ENCODE results near the gene ACSBG1. TPM values are rescaled to one million over a fixed set of nuclear protein-coding genes. Genes with fewer than 3 reads are reported as not detected.

Gene ACSBG1
- total RNA-seq, 1 donor from 2014 or later: 1.2 TPM

DNA sequence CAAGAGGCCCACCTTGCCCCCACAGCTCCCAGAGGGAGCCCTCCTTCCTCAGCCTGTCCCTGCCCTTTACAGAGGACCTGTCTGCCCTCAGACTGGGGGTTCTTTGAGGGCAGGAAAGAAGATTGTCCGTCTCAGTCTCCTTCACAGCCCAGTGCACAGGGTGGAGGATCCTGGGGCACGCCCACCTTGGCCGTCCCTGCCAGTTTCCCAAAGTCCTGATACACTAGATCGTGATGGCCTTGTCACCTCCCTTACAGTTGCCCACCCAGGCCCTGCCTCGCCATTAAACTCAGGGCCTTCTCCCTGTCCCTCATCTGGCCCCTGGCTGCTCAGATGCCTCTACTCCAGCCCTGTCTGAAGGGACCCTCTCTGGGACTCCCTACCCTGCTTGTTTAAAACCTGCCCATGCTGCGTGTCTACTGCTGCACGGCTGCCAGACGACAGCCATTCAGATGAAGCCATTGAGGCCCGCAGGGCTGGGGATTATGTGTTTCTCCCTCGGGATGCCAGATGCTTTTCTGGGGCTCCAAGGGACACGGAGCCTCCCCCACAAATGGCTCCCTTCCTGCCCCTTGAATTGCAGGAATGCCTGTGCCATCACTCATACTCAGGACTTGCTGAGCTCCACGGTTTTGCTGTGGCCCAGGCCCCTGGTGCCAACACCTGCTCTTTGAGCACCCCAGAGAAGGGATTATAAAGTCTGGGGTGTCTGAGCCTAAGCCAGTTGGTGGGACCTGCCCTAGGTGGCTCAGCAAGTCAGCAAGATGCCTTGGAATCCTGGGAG, 27.8 kb downstream of the ACSBG1 start:
- Mint-ChIP-seq H3K27me3 (ENCODE audit: low read depth) (peaks cover 3% of the 10 kb centered on the region), H3K27ac (peak overlapping the region; percentile 50)

DNA sequence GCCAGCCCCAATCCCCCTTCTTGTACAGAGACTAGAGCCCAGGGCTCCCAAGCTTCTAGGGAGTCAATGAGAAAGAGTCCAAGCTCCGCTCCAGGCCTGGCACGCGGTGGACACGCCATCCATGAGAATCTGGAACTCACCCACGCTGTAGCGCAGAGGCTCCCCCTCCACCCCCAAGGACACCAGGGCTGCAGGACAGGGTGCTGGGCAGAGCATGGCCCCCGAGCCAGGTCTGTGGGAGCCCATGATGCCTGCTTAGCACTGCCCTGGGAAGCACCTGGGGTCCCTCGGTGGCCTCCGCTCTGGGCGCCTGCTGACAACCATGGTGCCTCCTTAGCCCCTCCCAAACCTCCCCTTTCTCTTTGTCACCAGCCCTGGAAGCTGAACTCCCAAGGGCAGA, 28.5 kb downstream of the ACSBG1 start:
- Mint-ChIP-seq H3K36me3 (no peaks in the 10 kb centered on the region), H3K27me3 (ENCODE audit: low read depth) (peaks cover 4% of the 10 kb centered on the region), H3K27ac (no peak overlapping the region), H3K4me1 (peaks cover 28% of the 10 kb centered on the region), H3K4me3 (no peak overlapping the region), H3K9me3 (no peaks in the 10 kb centered on the region)
- DNase-seq (ENCODE audit: low spot score in 2 of 2, unreplicated experiment in 2 of 2): no peak
- TF ChIP-seq, protein P1, sequence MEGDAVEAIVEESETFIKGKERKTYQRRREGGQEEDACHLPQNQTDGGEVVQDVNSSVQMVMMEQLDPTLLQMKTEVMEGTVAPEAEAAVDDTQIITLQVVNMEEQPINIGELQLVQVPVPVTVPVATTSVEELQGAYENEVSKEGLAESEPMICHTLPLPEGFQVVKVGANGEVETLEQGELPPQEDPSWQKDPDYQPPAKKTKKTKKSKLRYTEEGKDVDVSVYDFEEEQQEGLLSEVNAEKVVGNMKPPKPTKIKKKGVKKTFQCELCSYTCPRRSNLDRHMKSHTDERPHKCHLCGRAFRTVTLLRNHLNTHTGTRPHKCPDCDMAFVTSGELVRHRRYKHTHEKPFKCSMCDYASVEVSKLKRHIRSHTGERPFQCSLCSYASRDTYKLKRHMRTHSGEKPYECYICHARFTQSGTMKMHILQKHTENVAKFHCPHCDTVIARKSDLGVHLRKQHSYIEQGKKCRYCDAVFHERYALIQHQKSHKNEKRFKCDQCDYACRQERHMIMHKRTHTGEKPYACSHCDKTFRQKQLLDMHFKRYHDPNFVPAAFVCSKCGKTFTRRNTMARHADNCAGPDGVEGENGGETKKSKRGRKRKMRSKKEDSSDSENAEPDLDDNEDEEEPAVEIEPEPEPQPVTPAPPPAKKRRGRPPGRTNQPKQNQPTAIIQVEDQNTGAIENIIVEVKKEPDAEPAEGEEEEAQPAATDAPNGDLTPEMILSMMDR (IDR thresholded peaks at IDR 0.05; ENCODE audit: unreplicated experiment): no peak

More for the DNA sequence above, 27.8 kb downstream of the ACSBG1 start:
- peaks cover 28% of the 10 kb centered on the region for H3K4me1 Mint-ChIP-seq
- no peak for DNase-seq (ENCODE audit: low spot score in 2 of 2, unreplicated experiment in 2 of 2)
- TF ChIP-seq, protein P1 (IDR thresholded peaks at IDR 0.05; ENCODE audit: unreplicated experiment): no peak
- no peaks in the 10 kb centered on the region for H3K9me3 Mint-ChIP-seq
- H3K4me3 Mint-ChIP-seq: no peak overlapping the region
- no peaks in the 10 kb centered on the region for H3K36me3 Mint-ChIP-seq

DNA sequence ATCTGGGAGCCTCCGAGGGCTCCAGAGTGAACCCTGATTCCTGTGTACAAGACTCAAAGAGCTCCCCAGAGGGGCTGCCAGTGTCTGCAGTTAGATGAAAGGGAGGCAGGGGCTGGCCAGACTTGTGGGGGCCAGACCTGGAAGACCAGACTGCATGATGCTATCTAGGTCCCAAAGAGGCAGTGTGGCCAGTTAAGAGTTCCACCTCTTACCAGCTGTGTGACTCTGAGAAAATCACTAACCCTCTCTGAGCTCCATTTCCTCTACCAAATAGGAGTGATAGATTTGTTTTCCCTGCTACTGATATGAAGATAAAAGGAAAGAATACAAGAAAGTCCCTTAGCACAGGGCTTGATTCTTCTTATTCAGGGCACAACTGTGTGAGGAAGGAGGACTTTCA, 29.0 kb downstream of the ACSBG1 start:
- H3K27ac Mint-ChIP-seq: no peak overlapping the region
- no peak overlapping the region for H3K4me3 Mint-ChIP-seq
- no peak for DNase-seq (ENCODE audit: low spot score in 2 of 2, unreplicated experiment in 2 of 2)
- TF ChIP-seq, protein P1 (IDR thresholded peaks at IDR 0.05; ENCODE audit: unreplicated experiment): no peak
- H3K4me1 Mint-ChIP-seq: peaks cover 26% of the 10 kb centered on the region
- H3K36me3 Mint-ChIP-seq: no peaks in the 10 kb centered on the region
- no peaks in the 10 kb centered on the region for H3K9me3 Mint-ChIP-seq
- H3K27me3 Mint-ChIP-seq (ENCODE audit: low read depth): peaks cover 5% of the 10 kb centered on the region

DNA sequence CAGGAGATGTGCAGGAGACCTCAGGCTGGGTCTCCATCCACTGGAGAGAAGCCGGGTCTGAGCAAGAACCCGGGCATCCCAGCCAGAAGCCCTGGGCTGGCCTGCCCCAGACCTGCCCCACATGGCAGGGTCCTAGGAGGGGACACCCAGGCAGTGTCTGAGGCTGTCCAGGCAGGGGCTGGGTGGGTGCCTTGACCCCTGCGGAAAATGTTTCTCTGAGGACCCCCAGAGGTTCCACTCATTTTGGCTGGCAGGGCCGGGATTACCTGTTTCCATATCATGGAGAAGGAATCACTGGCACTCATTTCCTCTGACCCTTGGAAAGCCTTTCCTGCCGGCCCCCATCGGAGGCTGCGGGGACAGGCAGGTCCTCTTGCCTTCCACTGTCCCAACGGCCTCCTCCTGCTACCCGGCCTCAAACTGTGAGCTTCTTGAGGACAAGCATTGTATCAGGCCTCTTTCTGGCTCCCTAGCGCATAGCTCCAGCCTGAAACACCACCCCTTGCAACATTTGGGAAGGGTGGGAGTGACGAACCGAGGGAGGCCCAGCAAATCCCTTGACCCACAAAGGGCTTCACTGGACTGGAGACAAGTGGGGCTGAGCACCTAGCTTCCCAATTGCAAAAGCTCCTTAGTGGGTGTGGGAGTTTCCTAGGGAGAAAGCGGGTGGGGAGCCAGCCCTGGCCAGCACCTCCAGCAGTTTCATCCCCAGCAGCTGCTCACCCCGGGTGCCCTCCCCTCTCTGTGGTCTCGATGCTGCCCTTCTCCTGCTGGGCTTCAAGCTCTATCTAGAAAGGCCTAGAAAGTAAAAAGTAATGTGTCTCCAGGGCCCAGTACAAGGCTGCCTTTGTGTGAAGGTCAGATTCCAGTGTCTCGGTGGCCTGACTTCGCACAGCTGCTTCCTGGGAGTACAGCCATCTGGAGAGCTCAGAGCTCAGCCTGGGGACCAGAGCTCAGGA, 29.7 kb downstream of the ACSBG1 start:
- no peak for DNase-seq (ENCODE audit: low spot score in 2 of 2, unreplicated experiment in 2 of 2)
- H3K27me3 Mint-ChIP-seq (ENCODE audit: low read depth): peaks cover 5% of the 10 kb centered on the region
- TF ChIP-seq, protein P1 (IDR thresholded peaks at IDR 0.05; ENCODE audit: unreplicated experiment): no peak
- H3K9me3 Mint-ChIP-seq: no peaks in the 10 kb centered on the region
- peaks cover 20% of the 10 kb centered on the region for H3K4me1 Mint-ChIP-seq
- no peaks in the 10 kb centered on the region for H3K36me3 Mint-ChIP-seq
- H3K27ac Mint-ChIP-seq: no peak overlapping the region
- no peak overlapping the region for H3K4me3 Mint-ChIP-seq

DNA sequence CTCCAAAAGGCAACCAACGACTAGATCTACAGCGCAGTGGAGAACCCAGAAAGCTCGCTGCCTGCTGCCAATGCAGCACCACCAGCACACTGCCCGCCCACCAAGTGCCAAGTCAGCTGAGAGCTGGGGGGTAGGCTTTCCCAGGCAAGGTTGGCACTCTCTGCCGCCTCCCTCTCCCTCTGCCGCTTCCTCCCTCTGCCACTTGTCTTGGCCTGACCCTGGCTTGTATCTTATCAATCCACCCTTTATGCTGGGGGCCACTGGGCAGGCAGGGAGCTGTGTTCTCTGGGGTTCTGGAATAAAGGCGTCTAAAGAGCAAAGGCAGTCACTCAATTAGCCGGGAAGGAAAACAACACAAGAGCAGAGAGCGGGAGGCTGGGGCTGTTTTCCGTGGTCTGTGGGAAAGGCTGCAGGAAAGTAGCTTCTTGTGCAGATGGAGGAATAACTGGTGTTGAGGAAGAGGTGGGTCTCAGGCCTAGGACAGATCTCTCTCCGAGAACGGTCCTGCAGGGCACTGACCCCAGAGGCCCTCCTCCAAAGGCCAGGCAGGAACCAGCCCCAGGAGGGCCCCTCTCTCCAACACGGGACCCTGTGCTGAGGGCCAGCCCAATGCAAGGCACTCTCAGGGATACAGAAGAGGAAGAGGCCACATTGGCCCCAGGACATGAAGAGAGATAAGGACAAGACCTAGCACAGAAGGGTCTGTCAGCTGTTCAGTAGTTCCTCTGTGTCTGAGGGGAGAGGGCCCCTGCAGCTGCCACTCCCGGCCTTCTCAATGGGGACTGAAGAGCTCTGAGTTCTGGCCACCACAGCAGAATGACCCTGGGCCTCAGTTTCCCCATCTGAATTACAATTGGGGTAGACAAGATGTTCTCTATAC, 30.8 kb downstream of the ACSBG1 start:
- DNase-seq (ENCODE audit: low spot score in 2 of 2, unreplicated experiment in 2 of 2): no peak
- no peak overlapping the region for H3K4me3 Mint-ChIP-seq
- peaks cover 15% of the 10 kb centered on the region for H3K4me1 Mint-ChIP-seq
- H3K27me3 Mint-ChIP-seq (ENCODE audit: low read depth): peaks cover 5% of the 10 kb centered on the region
- H3K9me3 Mint-ChIP-seq: no peaks in the 10 kb centered on the region
- TF ChIP-seq, protein P1 (IDR thresholded peaks at IDR 0.05; ENCODE audit: unreplicated experiment): no peak
- H3K36me3 Mint-ChIP-seq: no peaks in the 10 kb centered on the region
- H3K27ac Mint-ChIP-seq: no peak overlapping the region

All from mesothelial cell of epicardium (in vitro differentiated cells).